NCI-H187 treated with DMSO at 0.1 percent for 48 hours (cell line): ENCODE data around the gene LFNG.
A peak's percentile ranks its signal among the peaks of the same experiment; 100 is the strongest.

Source experiments
- DNase-seq: peaks from one replicate; lab custom pipeline; 2025; lab: John Stamatoyannopoulos, UW

The LFNG gene

DNA sequence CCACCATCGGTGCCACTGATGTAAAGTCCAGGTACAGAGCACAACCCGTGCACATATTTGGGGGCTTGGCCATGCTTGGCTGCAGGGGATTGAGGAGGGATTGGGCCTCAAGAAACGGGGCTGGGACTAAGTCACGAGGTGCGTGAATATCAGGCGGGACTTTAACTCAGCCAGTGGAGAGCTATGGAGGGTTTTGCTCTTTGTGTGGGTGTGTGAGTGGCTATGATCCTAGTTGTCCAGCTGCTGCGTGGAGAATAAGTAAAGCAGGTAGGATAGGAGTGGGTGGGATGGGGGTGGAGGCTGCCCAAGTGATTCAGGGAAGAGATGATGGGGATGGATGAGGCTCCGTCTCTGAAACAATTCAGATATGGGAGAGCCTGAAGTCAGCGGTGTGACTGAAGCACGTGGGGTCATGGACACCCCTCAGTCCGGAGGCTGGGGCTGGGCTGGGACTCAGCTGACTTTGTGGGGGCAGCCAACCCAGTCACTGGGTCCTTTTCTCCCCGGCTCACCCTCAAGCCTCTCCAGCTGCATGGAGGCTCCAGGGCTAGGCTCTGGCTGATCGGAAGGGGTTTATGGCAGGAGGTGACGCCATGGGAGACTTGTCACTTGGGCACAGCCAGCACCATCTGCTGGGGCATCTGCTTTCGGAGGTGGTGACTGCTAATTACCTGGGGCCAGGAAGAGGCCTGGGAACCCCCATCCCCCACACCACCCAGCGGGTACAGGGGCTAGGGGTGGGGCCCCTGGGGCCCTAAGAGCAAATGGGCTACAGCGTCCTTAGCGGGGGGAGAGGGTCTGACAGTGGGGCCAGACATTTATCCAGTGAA is 1.7 kb upstream of the LFNG start:
- DNase-seq = no peak

DNA sequence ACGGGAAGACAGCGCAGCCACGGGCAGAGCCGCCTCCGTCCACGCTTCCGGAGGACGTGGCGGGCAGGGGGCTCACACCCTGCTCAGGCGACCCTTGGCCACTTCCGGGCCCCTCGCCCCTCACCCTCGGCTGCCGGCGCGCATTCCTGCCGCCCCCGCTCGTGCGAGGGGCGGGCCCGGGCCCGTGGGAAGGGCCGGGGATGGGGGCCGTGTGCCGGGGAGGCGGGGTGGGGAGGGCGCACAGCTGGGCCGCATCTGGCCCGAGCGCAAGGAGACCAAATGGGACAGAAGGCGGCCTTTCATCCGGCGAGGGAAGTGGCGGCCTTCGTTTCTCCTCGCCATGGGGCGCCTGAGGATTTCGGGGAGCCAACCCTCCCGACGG is 846 bp upstream of the LFNG start:
- DNase-seq = no peak

DNA sequence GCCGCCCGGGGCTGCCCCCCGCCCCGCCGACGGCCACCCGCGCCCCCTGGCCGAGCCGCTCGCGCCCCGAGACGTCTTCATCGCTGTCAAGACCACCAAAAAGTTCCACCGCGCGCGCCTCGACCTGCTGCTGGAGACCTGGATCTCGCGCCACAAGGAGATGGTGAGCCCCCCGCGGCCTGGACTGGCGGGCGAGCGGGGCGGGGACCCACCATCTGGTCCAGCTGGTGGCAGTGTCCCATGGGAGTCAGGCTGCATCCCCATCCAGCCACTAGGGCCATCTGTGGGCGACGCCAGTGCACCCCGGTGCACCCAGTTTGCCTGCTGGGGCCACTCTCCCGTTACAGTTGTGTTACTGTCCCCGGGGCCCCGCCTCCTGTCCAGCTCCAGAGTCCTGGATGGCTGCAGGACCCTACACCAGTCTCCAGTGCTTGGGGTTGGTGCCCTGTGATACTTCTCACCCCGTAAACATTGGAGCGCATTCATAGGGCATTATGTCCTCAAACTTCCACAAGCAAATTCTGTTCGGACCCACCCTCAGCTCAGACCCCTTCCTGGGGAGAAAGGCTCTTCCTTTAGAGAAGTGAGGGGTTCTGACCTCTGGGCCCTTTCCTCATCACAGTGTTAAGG is 672 bp downstream of the LFNG start:
- DNase-seq = no peak

DNA sequence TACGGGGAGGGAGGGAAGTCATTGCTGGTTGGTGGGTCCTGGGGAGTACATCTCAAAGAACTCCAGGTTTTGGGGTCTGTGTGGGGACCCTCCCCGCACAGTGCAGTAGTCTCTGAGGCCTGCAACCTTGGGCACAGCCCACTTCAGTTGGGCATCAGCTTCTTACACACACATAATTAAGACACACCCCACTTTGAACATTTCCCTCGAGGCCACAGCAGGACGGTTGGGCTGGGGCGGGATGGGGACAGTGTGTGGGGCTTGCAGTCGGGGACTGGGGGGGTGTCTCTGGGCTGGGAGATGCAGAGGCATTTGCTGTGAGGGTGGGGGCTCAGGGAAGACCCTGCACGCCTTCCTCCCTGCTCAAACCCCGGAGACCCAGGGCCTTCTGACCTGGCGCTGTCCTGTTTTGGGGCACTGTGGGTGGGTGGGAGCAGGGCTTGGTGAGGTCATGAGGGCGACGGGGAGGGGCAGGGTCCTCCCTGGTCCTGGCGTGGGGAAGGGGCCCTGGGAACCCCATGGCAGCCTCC is 1.3 kb downstream of the LFNG start:
- no peak for DNase-seq

DNA sequence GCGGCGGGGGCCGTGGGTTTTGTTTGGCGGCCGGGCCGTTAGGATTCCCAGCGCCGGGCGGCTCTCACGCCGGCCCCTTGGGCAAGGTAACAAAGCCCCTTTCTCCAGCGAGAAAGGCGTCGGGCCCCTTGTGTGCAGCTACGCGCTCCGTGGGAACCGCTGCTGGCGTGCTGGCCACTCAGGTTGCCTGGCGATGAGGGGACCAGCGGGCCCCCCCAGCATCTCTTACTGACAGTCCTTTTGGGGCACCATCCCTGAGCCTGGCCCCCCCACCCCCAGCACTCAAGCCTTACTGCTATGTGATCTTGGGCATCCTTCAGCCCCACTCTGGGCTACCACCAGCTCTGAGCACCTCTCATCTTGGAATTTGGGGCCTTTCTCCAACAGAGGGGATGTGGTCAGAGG is 1.8 kb downstream of the LFNG start:
- no peak for DNase-seq

DNA sequence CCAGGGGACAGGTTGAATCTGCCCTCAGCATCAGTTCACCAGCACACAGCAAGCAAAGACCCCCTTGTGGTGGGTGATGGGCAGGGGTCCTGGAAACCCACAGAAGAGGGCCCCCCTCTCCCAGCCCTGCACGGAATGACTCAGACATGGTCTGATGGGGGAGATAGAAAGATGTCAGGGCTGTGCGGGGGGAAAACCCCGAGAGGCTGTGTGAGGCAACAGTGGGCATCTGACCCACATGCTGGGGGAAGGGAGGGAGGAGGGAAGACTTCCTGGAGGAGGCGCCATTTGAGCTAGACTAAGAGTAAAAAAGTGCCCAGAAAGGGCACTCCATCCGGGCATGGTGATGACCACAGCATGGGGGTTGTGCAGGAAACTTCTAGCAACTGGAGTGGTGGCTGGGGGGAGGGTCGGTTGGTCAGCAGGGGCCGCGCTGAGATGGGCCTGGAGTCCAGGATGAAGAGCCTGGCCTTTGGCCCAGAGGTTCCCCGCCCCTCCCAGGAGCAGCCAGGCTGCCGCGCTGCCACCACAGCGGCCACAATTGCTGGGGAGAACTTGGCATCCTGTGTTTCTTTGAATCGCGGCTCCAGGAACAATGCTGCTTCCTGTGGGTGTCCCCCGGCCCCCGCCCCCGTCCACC is 2.5 kb downstream of the LFNG start:
- no peak for DNase-seq

DNA sequence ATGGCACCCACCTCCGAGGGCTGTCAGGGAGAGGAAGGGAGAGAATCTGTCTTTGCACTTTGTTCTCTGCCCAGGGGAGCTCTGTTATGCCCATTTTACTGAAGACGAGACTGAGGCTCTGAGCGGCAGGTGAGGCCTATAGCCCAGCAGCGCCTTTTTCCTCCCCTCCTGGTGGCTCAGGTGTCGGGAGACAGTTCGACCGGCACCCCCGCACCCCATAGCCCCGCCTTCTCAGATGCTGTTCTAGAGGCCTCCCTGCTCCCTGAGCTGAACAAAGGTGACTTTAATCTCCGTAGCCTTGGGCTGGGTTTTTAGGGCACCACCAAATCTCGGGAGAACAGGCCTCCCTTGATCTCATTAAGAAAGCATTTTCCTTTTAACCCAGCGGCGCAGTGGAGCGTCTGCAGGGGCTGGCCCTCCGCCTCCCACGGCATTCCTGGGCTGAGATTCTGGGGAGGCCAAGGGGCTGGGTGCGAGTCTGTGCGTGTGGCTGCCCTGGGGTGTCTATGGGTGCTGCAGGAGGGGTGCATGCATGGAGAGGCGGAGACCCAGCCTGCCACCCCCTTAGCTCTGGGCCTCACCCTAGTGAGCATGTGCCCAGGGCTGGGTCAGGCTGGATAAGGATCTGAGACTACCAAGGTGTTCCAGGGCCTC is 3.3 kb downstream of the LFNG start:
- DNase-seq = no peak

DNA sequence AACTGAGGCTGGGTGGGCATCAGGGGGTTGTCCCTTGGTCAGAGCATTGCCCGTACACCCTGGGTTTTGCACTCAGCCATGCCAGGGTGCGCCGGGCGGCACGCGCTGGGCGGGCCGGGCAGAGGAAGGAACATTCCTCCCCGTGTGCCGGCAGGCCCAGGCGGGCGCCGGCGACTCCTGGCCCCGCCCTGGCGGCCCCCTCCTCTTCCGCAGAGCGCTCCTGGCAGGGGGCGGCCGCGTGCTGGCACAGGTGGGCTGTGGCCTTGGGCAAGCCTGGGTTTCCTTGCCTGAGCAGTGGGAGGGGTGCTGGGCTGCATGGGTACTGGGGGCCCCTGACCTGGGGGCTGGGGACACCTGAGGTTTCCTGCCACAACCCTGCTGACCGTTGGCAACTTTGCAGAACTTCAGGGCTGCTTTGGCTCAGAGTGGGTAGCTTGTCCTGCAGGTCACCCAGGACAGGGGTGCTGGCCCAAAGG is 3.9 kb downstream of the LFNG start:
- no peak for DNase-seq

DNA sequence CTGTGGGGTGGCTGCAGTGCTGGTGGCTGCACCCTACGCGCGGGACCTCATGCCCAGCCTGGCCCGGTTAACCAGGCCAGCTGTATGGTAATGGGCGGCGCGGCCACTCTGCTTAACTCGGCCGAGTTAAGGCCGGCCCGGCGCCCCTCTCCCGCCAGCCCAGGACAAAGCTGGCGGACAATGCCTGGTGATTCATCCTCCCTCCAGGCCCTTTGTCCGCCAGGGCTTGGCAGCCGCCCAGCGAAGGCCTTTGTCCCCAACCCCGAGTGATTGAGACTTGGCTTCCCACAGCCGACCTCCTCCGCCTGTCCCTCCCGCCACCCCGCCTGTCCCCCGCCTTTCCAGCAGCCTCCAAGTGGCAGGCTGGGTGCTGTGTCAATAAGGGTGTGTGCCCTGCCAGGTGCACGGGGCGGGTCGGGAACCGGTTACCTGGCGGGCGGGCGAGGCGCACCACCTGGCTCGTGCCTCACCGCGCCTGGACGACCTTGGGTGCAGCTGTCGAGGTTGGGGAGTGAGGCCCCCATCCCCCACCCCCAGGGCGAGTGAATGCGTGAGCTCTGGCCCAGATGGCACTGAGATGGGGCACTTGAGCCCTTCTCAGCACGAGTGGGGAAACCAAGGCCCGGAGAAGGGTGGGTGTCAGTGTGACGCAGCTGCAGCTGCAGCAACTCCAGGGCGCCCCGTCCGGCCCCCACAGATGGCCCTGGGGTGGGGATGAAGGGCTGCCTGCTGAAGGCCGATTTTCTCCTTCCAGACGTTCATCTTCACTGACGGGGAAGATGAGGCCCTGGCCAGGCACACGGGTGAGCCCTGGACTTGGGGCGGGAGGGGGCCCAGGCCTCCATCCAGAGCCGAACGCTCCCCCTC is 4.6 kb downstream of the LFNG start:
- DNase-seq = peak; percentile 68

DNA sequence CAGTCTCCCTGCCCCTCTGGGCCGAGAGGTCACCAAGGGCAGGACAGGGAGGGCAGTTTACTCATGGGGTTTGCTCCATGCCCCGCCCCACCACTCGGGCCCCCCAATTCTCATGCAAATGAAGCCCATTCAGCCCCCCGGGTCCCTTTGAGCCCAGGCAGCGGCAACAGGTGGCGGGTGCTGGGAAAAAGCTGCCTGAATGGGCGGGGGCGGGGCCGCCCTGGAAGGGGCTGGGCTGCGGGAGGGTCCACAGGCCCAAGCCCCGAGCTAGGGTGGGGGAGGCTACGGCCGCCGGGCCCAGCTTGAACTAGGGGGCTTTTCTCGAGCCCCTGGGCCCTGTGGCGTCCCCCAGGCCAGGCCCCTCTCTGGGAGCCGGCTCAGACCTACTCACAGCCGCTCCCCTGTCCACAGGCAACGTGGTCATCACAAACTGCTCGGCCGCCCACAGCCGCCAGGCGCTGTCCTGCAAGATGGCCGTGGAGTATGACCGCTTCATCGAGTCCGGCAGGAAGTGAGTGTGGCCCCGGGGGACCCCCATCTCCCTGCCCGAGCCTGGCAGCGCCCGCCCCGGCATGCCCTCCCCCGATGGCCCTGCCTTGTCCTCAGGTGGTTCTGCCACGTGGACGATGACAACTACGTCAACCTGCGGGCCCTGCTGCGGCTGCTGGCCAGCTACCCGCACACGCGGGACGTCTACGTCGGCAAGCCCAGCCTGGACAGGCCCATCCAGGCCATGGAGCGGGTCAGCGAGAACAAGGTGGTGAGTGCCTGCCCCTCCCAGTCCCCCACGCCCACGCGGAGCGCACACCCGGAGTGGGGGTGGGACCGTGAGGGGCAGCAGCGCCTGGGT is 5.5 kb downstream of the LFNG start:
- DNase-seq = no peak

DNA sequence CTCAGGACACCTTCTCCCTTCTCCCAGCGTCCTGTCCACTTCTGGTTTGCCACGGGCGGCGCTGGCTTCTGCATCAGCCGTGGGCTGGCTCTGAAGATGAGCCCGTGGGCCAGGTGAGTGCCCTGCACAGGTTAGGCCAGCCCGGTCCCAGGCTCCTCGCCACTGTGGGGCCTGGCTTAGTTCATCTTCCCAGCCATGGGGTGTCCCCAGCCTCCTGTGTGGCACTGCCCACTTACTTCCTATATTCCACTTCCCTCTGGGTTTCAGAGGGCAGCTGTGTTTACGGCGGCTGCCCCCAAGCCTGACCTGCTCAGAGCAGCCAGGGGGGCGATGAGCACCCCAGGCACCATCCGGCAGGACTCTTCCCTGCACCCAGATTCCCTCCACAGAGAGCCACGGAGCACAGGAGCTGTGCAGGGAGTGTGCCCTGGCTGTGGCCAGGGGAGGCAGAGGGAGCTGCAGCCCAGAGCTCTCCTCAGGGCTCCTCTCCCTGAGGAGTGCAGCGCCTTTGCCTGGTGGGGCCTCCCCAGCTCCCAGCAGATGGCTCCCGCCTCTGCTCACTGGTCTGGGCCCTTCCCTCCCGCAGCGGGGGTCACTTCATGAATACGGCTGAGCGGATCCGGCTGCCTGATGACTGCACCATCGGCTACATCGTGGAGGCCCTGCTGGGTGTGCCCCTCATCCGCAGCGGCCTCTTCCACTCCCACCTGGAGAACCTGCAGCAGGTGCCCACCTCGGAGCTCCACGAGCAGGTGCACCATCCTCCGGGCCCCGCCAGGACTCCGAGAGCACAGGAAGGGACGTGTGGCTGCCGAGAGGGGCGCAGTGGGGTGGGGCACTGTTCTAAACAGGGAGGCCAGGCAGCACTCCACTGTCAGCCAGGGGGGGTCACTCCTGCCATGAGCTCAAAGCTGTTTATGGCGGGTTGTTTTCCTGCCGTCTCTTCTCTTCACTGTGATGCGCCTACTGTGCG is 6.4 kb downstream of the LFNG start:
- DNase-seq = no peak

DNA sequence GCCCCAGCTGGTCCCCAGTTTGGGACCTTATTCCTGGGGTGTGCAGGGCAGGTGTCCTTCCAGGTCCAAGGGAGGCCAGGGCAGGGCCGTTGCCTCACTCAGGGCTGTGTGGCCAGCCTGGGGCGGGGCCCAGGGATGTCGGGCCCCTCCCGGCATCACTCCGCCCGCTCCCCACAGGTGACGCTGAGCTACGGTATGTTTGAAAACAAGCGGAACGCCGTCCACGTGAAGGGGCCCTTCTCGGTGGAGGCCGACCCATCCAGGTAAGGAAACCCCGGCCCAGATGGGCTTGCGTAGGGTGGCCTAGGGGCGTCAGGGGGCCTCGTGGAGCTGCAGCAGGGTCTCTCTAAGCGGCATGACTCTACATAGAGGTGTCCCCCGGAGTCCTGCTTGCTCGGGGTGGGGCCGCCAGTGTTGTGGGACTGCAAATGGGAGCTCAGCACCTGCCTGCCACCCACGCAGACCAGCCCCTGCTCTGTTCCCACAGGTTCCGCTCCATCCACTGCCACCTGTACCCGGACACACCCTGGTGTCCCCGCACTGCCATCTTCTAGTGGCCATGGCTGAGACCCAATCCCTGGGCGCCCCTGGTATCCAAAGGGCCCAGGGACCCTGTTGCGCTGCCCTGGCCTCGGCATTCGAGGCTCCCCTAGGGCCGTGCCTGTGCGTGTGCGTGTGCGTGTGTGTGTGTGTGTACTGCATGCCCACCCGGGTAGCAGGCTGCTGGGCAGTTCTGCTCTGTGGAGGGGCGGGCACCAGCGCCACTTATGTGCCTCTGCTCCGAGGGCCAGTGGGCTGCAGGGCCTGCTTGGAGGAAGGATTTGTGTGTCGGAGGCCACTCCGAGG is 7.3 kb downstream of the LFNG start:
- no peak for DNase-seq

DNA sequence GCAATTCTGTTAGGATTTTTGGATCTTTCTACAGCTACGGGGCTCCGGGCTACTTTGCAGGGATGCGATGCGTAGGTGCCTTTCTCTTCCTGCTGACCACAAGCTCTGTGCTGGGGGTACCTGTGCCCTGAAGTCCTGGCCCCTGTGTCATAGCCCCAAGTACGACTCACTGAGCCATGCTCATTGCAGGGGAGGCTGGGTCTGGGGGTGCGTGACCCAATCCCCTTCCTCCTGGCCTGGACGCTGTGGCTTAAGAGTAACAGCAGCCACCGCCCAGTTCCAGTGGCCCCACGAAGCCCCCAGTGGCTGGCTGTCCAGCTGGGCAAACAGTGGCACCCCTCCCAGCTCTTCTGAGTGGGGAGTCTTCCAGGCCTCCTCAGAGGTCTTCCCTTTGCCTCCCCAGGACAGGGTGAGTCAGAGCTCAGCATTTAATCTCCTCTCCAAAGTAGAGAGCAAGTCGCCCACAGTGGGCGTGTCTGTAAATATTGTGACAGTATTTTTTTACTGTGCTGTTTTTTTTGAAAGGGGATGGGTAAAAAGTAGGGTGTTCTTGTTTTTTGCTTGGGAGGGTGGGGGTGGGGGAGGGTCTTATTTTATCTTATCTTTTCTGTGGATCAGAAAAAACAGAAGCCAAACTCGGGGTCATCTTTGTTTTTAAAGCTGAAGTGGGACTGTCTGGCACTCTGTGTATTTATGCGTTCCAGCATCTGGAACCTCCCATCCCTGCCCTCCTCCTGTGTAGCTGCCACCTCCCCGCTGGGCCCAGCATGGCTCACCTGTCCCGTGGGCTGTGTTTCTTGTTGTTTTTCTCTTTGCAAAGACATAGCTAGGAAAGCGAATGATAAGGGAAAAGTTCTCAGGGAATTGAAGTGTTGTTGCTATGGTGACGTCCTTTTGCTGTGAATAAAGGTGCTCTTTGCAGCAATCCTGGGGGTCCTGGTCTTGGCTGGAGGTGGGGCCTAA is 8.2 kb downstream of the LFNG start:
- DNase-seq = no peak

DNA sequence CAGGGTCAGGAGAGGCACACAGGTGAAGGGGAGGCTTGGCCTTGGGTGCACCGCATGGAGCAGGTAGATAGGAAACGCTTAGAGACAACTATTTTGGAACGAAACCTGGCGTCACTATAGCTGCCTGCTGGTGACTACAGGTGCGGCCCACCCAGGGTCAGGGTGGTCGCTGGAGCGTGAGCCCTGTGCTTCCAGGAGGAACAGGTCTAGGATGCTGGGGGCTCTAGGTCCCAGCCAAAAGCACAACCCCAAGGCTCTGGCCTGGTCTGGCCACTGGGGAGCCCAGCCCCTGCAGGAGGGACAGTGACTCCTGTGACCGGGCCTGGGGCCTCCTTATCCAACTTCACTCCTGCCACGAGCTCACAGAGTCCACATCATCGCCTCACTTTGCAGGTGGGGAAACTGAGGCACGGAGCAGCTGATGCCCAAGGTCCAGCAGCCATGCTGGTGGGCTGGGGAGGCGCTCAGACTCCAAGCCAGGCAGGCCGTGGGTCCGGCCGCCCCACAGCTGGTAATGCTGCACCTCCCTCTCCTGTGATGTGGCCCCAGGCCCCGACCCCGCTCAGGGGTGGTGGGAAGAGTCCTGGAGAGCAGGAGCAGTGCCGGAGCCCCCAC is 9.0 kb downstream of the LFNG start:
- DNase-seq = no peak

DNA sequence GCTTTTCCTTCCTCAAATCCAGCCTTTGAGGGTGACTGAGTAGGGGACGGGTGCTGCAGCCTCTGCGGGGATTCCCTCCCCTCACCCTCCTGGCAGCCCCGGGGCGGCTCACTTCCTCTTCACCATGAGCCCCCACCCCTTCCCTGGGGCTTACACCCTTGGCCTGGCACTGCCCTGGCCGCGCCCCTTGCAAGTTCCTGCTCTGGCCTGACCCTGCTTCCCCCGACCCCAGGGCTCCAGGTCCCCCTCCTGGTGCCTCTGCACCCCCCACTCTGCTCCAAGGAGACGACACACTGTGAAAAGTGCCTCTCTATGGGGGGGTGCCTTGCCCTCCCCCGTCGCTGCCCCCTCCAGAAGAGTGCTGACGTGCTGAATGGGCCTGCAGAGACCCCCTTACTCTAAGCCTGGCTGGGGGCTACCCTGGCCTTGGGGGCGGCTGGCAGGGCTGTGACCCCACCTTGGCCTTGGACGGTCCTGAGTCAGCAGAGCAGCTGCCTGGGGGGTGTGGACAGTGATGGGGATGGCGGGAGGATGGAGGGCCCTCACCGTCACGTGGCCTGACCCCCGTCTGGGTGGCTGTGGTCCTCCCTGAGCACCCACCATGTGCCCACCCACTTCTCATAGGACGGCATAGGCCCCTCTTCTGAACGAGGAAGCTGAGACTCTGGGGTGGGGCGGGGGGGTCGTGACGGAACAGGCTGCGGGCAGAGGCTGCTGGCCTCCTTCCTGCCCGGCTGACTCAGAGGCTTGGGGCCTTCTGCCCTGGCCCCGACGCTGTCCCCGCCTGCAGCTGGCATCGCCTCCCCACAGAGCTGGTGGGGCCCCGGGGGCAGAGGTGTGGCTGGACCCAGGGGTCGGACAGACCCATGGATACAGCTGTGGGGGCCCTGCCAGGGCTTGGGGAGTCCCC is 9.8 kb downstream of the LFNG start:
- no peak for DNase-seq
